HCT116 (cell line): ENCODE results near the gene C19orf44. TPM values are rescaled to one million over a fixed set of nuclear protein-coding genes. Genes with fewer than 3 reads are reported as not detected.

Experiments used
- ATAC-seq: fragments of 200-7000 bp; cut with Tn5 transposase; 2 replicates; pipeline ENCODE4 v1.9.1; 2020; ENCODE audit warnings: mild to moderate bottlenecking, moderate library complexity
- BruUV-seq: library from RNA; stranded (reverse); fragments of 400-500 nt; replicated peaks from 2 replicates; lab custom pipeline; 2021; lab: Mats Ljungman, UMichigan
- CTCF ChIA-PET: fragments of 300-600 bp; sonication (Branson Sonifier 250); formaldehyde crosslinking; loops from one replicate; lab custom pipeline; 2021; ENCODE audit warnings: antibody characterized with exemption; lab: Charles Lee
- POLR2A ChIA-PET: fragments of 300-600, 350-600 bp; sonication (Branson Sonifier 250); formaldehyde crosslinking; loops from one replicate; lab custom pipeline; 2021; ENCODE audit warnings: antibody characterized with exemption; lab: Charles Lee
- RAD21 ChIA-PET, 2 experiments: fragments of 300-600 bp; sonication (Branson Sonifier 250); formaldehyde crosslinking; loops; one replicate each; lab custom pipeline; 2023; ENCODE audit warnings: low total read pairs in 2 of 2; ENCODE audit not compliant: uncharacterized antibody in 2 of 2, unreplicated experiment in 2 of 2, low non-redundant PET in 1 of 2; lab: Charles Lee
- DNase-seq: peaks from one replicate; pipeline ENCODE4 v3.0.0-alpha.2; 2010; ENCODE audit warnings: low read depth, low spot score
- H2AFZ ChIP-seq: fragments of 200-600 bp; shearing (Covaris generic), sonication (generic); 2 replicates; pipeline ENCODE4 v1.6.1; 2017; ENCODE audit warnings: low read depth, mixed run types, mixed read lengths, antibody characterized with exemption, low read length; ENCODE audit not compliant: poor library complexity, severe bottlenecking
- H3K27ac ChIP-seq: 2 replicates; pipeline ENCODE4 v1.5.1; 2012; ENCODE audit warnings: low read depth, low read length
- H3K27me3 ChIP-seq: fragments of 200-600 bp; sonication (generic); 2 replicates; pipeline ENCODE4 v1.6.1; 2016; ENCODE audit warnings: mixed run types, low read length, mixed read lengths; ENCODE audit not compliant: insufficient read depth
- H3K36me3 ChIP-seq, 2 experiments: fragments of 200-500 bp in 1 of 2; fragments of 200-600 bp in 1 of 2; sonication (Bioruptor generic) in 1 of 2; sonication (generic) in 1 of 2; 2 replicates each; pipeline versions ENCODE4 v1.5.1 to v1.6.1; 2014 to 2016; ENCODE audit warnings: low read length in 2 of 2, inconsistent platforms in 1 of 2, mixed read lengths in 1 of 2, mixed run types in 1 of 2; ENCODE audit not compliant: insufficient read depth in 2 of 2, control insufficient read depth in 1 of 2
- H3K4me1 ChIP-seq, 2 experiments: fragments of 200-600 bp in 1 of 2; sonication (generic) in 1 of 2; 2 replicates each; pipeline versions ENCODE4 v1.5.1 to v1.6.1; 2012 to 2017; ENCODE audit warnings: low read length in 2 of 2, inconsistent platforms in 1 of 2, mild to moderate bottlenecking in 1 of 2, mixed read lengths in 1 of 2, mixed run types in 1 of 2, moderate library complexity in 1 of 2; ENCODE audit not compliant: insufficient read depth in 2 of 2, control insufficient read depth in 1 of 2
- H3K4me2 ChIP-seq: fragments of 200-600 bp; sonication (generic); 2 replicates; pipeline ENCODE4 v1.6.1; 2017; ENCODE audit warnings: mixed run types, low read length, mixed read lengths
- H3K4me3 ChIP-seq, 2 experiments: fragments of 200-600 bp in 1 of 2; sonication (generic) in 1 of 2; replicated peaks in 1 of 2; 2 replicates each; pipeline ENCODE4 v1.5.1; 2011 to 2016; ENCODE audit warnings: low read length in 2 of 2, control low read depth in 1 of 2, low read depth in 1 of 2, mild to moderate bottlenecking in 1 of 2, mixed read lengths in 1 of 2, mixed run types in 1 of 2
- H3K79me2 ChIP-seq: fragments of 200-600 bp; sonication (generic); 2 replicates; pipeline ENCODE4 v1.6.1; 2017; ENCODE audit warnings: mild to moderate bottlenecking, mixed run types, low read length, moderate library complexity, mixed read lengths; ENCODE audit not compliant: insufficient read depth
- H3K9ac ChIP-seq: fragments of 200-600 bp; sonication (generic); 2 replicates; pipeline ENCODE4 v1.6.1; 2016; ENCODE audit warnings: low read length, mixed read lengths
- H3K9me2 ChIP-seq: fragments of 200-600 bp; sonication (generic), shearing (Covaris generic); 2 replicates; pipeline ENCODE4 v1.6.1; 2017; ENCODE audit warnings: mixed run types, mild to moderate bottlenecking, moderate library complexity; ENCODE audit not compliant: insufficient read depth
- H3K9me3 ChIP-seq, 2 experiments: fragments of 200-500 bp in 1 of 2; fragments of 200-600 bp in 1 of 2; sonication (Bioruptor generic) in 1 of 2; sonication (generic) in 1 of 2; 2 replicates each; pipeline ENCODE4 v1.6.1; 2014 to 2017; ENCODE audit warnings: low read length in 2 of 2, mixed read lengths in 2 of 2, inconsistent platforms in 1 of 2, low read depth in 1 of 2, mild to moderate bottlenecking in 1 of 2, mixed run types in 1 of 2, moderate library complexity in 1 of 2; ENCODE audit not compliant: control insufficient read depth in 1 of 2, insufficient read depth in 1 of 2
- H4K20me1 ChIP-seq: fragments of 200-600 bp; sonication (generic), shearing (Covaris generic); 2 replicates; pipeline ENCODE4 v1.6.1; 2017; ENCODE audit warnings: mixed run types, mild to moderate bottlenecking, moderate library complexity; ENCODE audit not compliant: insufficient read depth
- CEBPB ChIP-seq: IDR thresholded peaks from 2 replicates; pipeline ENCODE4 v1.6.1; 2012; ENCODE audit warnings: low read depth
- ELF1 ChIP-seq: IDR thresholded peaks from 2 replicates; pipeline ENCODE4 v1.6.1; 2012; ENCODE audit warnings: low read depth, borderline replicate concordance
- EZH2phosphoT487 ChIP-seq: fragments of 200-600 bp; IDR thresholded peaks from 2 replicates; pipeline ENCODE4 v1.6.1; 2018; ENCODE audit warnings: antibody characterized with exemption, borderline replicate concordance
- FOSL1 ChIP-seq: IDR thresholded peaks from 2 replicates; pipeline ENCODE4 v1.6.1; 2012; ENCODE audit warnings: low read depth
- POLR2A ChIP-seq: IDR thresholded peaks from 2 replicates; pipeline ENCODE4 v1.7.0; 2011; ENCODE audit warnings: borderline replicate concordance; ENCODE audit not compliant: insufficient read depth, insufficient read length; ENCODE audit errors: extremely low read depth
- POLR2AphosphoS5 ChIP-seq: IDR thresholded peaks from 2 replicates; pipeline ENCODE4 v1.6.1; 2011; ENCODE audit warnings: mild to moderate bottlenecking, low read depth, low read length, moderate library complexity
- REST ChIP-seq: IDR thresholded peaks from 2 replicates; pipeline ENCODE4 v1.6.1; 2012; ENCODE audit warnings: low read depth
- SIN3A ChIP-seq: IDR thresholded peaks from 2 replicates; pipeline ENCODE4 v1.6.1; 2012; ENCODE audit warnings: low read depth
- SP1 ChIP-seq: IDR thresholded peaks from 2 replicates; pipeline ENCODE4 v1.6.1; 2012; ENCODE audit warnings: low read depth
- TCF7L2 ChIP-seq: IDR thresholded peaks from 2 replicates; pipeline ENCODE4 v1.7.0; 2011; ENCODE audit warnings: borderline replicate concordance, inconsistent platforms; ENCODE audit not compliant: insufficient read depth, insufficient read length; ENCODE audit errors: extremely low read depth
- ZFX ChIP-seq: fragments of 450-650 bp; IDR thresholded peaks from 2 replicates; pipeline ENCODE4 v1.6.1; 2017
- ZNF274 ChIP-seq: fragments of 200-500 bp; sonication (Bioruptor generic); IDR thresholded peaks from 2 replicates; pipeline ENCODE4 v1.6.1; 2014; ENCODE audit warnings: mild to moderate bottlenecking, low read depth, low read length, inconsistent platforms
- intact Hi-C: fragments of 100-400 bp; cut with micrococcal nuclease; formaldehyde crosslinking; loops from 2 replicates; pipeline ENCODE4 v1.10.0; 2022
- total RNA-seq: library from RNA; stranded (reverse); gene quantifications from one replicate; pipeline ENCODE4 v1.2.1, GENCODE V29; 2021; ENCODE audit not compliant: unreplicated experiment

The C19orf44 gene
- total RNA-seq, 1 experiment from 2014 or later: 6.8 TPM

- H3K27me3 ChIP-seq: no peaks in the 10 kb centered on the region
- no peaks in the 10 kb centered on the region for H3K9me3 ChIP-seq
- H3K9me2 ChIP-seq: no peaks in the 10 kb centered on the region
- H3K9ac ChIP-seq: no peak overlapping the region
- CTCF ChIA-PET: no interaction called here
- no peaks in the 10 kb centered on the region for H3K36me3 ChIP-seq
- no peak overlapping the region for H3K27ac ChIP-seq
- ATAC-seq (peak; percentile 43; the same call in 1 of the 2 replicates), DNase-seq (no peak)
- intact Hi-C loops: no loop called here
- no TSS peak for BruUV-seq
- H3K79me2 ChIP-seq: peaks cover 82% of the 10 kb centered on the region
- H2AFZ ChIP-seq: no peak overlapping the region
- H4K20me1 ChIP-seq: no peaks in the 10 kb centered on the region
- TF ChIP-seq ELF1 (no peak), SP1 (no peak), REST (no peak), POLR2A (no peak), EZH2phosphoT487 (no peak), ZNF274 (no peak), POLR2AphosphoS5 (no peak), TCF7L2 (no peak), FOSL1 (no peak), CEBPB (no peak), ZFX (no peak), SIN3A (no peak)
- peak overlapping the region; percentile 32; the same call in 1 of the 2 replicates for H3K4me2 ChIP-seq
- RAD21 ChIA-PET: no interaction called here
- POLR2A ChIA-PET: no interaction called here
- peaks cover 11 to 29% of the 10 kb centered on the region in 2 experiments; a peak in 3 of 4 replicates for H3K4me1 ChIP-seq
- H3K4me3 ChIP-seq: no peak overlapping the region
Observed at GRCh38 chr19:16457195-16457953, 38.8 kb upstream of the C19orf44 start.
